ENCODE measurements around the gene LCOR.

Gene LCOR

GRCh38 chr10:97001183-97001991 is 169.3 kb downstream of the LCOR start:
- TF ChIP-seq CTCF (conservative IDR thresholded peaks at IDR 0.05) = no peak
- H3K27ac ChIP-seq = peak overlapping the region; percentile 31; the same call in 1 of the 2 replicates

- no peak overlapping the region for H3K27ac ChIP-seq
- TF ChIP-seq CTCF (conservative IDR thresholded peaks at IDR 0.05) = no peak
Observed at GRCh38 chr10:97002670-97003069, 170.6 kb downstream of the LCOR start.

- H3K27ac ChIP-seq = no peak overlapping the region
- no peak for TF ChIP-seq CTCF (conservative IDR thresholded peaks at IDR 0.05)
Observed at GRCh38 chr10:97003151-97003803, 171.2 kb downstream of the LCOR start.

GRCh38 chr10:97003804-97004201 is 171.7 kb downstream of the LCOR start:
- no peak overlapping the region for H3K27ac ChIP-seq
- TF ChIP-seq CTCF (conservative IDR thresholded peaks at IDR 0.05) = no peak

- TF ChIP-seq CTCF (conservative IDR thresholded peaks at IDR 0.05) = no peak
Observed at GRCh38 chr10:97004591-97004990, 172.5 kb downstream of the LCOR start.

GRCh38 chr10:97005349-97005748 is 173.3 kb downstream of the LCOR start:
- no peak overlapping the region for H3K27ac ChIP-seq
- no peak for TF ChIP-seq CTCF (conservative IDR thresholded peaks at IDR 0.05)

More at GRCh38 chr10:97004591-97004990, 172.5 kb downstream of the LCOR start:
- no peak overlapping the region for H3K27ac ChIP-seq

- H3K27ac ChIP-seq = no peak overlapping the region
- TF ChIP-seq CTCF (conservative IDR thresholded peaks at IDR 0.05) = no peak
Observed at GRCh38 chr10:97006364-97006763, 174.3 kb downstream of the LCOR start.
